HepG2 (cell line): ENCODE results near the gene LZTR1.

ENCODE experiments used
- POLR2A ChIP-seq, 2 experiments: IDR thresholded peaks; 2 replicates each; pipeline ENCODE4 v1.6.1; 2011; ENCODE audit warnings: low read depth in 2 of 2, low read length in 2 of 2, mild to moderate bottlenecking in 1 of 2, moderate library complexity in 1 of 2; ENCODE audit not compliant: insufficient read depth in 1 of 2
- ZNF567 ChIP-seq: sonication (generic); formaldehyde crosslinking; IDR thresholded peaks from 2 replicates; pipeline ENCODE4 v1.8.1; 2023; ENCODE audit warnings: mild to moderate bottlenecking, missing genetic modification reagents, borderline replicate concordance
- TF ChIP-seq, protein P1 (sequence below): sonication (generic); formaldehyde crosslinking; IDR thresholded peaks from 2 replicates; pipeline ENCODE4 v1.5.0; 2020; ENCODE audit warnings: mild to moderate bottlenecking, missing genetic modification reagents, moderate library complexity
- TF ChIP-seq, protein P2 (sequence below): sonication (generic); formaldehyde crosslinking; IDR thresholded peaks from 2 replicates; pipeline ENCODE4 v1.4.0; 2020; ENCODE audit warnings: missing genetic modification reagents, borderline replicate concordance

DNA sequence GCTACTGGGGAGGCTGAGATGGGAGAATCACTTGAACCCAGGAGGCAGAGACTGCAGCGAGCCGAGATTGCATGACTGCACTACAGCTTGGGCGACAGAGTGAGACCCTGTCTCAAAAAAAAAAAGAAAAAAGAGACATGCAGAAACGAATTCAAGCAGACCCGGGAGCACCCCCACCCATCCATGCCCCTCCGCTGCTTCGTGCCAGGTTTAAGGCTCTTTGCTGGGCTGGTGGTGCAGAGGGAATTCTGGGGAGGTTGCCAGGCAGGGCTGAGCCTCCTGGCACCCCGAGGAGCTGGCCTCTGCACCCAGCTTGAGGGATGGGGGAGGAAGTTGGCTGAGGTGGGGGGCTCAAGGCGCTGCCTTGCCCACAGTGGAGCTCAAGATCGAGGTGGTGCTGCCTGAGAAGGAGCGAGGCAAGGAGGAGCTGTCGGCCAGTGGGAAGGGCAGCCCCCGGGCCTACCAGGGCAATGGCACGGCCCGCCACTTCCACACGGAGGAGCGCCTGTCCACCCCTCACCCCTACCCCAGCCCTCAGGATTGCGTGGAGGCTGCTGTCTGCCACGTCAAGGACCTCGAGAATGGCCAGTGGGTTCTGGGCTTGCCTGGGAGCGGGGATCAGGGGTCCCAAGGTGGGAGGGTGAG lies 9.0 kb upstream of the LZTR1 start:
- TF ChIP-seq, protein P1, sequence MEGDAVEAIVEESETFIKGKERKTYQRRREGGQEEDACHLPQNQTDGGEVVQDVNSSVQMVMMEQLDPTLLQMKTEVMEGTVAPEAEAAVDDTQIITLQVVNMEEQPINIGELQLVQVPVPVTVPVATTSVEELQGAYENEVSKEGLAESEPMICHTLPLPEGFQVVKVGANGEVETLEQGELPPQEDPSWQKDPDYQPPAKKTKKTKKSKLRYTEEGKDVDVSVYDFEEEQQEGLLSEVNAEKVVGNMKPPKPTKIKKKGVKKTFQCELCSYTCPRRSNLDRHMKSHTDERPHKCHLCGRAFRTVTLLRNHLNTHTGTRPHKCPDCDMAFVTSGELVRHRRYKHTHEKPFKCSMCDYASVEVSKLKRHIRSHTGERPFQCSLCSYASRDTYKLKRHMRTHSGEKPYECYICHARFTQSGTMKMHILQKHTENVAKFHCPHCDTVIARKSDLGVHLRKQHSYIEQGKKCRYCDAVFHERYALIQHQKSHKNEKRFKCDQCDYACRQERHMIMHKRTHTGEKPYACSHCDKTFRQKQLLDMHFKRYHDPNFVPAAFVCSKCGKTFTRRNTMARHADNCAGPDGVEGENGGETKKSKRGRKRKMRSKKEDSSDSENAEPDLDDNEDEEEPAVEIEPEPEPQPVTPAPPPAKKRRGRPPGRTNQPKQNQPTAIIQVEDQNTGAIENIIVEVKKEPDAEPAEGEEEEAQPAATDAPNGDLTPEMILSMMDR (CRISPR knock-in tag) = no peak
- TF ChIP-seq, protein P2, sequence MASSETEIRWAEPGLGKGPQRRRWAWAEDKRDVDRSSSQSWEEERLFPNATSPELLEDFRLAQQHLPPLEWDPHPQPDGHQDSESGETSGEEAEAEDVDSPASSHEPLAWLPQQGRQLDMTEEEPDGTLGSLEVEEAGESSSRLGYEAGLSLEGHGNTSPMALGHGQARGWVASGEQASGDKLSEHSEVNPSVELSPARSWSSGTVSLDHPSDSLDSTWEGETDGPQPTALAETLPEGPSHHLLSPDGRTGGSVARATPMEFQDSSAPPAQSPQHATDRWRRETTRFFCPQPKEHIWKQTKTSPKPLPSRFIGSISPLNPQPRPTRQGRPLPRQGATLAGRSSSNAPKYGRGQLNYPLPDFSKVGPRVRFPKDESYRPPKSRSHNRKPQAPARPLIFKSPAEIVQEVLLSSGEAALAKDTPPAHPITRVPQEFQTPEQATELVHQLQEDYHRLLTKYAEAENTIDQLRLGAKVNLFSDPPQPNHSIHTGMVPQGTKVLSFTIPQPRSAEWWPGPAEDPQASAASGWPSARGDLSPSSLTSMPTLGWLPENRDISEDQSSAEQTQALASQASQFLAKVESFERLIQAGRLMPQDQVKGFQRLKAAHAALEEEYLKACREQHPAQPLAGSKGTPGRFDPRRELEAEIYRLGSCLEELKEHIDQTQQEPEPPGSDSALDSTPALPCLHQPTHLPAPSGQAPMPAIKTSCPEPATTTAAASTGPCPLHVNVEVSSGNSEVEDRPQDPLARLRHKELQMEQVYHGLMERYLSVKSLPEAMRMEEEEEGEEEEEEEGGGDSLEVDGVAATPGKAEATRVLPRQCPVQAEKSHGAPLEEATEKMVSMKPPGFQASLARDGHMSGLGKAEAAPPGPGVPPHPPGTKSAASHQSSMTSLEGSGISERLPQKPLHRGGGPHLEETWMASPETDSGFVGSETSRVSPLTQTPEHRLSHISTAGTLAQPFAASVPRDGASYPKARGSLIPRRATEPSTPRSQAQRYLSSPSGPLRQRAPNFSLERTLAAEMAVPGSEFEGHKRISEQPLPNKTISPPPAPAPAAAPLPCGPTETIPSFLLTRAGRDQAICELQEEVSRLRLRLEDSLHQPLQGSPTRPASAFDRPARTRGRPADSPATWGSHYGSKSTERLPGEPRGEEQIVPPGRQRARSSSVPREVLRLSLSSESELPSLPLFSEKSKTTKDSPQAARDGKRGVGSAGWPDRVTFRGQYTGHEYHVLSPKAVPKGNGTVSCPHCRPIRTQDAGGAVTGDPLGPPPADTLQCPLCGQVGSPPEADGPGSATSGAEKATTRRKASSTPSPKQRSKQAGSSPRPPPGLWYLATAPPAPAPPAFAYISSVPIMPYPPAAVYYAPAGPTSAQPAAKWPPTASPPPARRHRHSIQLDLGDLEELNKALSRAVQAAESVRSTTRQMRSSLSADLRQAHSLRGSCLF (CRISPR knock-in tag) = no peak
- TF ChIP-seq POLR2A (IDR thresholded peaks at IDR 0.05; ENCODE audit: insufficient read depth in 1 of 2, low read depth in 2 of 2, low read length in 2 of 2) (no peak), ZNF567 (no peak)
